HUES6 (cell line): ENCODE data around the gene GSG1L2.

ENCODE experiments used
- H3K27ac ChIP-seq: 2 replicates; pipeline ENCODE4 v1.7.0; 2013; ENCODE audit warnings: low read depth, mild to moderate bottlenecking, low read length, inconsistent platforms
- H3K27me3 ChIP-seq: 2 replicates; pipeline ENCODE4 v1.6.1; 2013; ENCODE audit warnings: low read length; ENCODE audit not compliant: control insufficient read depth, insufficient read depth
- H3K36me3 ChIP-seq: 2 replicates; pipeline ENCODE4 v1.6.1; 2013; ENCODE audit warnings: low read length; ENCODE audit not compliant: control insufficient read depth, insufficient read depth
- H3K4me1 ChIP-seq: 2 replicates; pipeline ENCODE4 v1.6.1; 2013; ENCODE audit warnings: low read length; ENCODE audit not compliant: control insufficient read depth, insufficient read depth
- H3K4me3 ChIP-seq: 2 replicates; pipeline ENCODE4 v1.5.1; 2013; ENCODE audit warnings: low read depth, low read length
- H3K9ac ChIP-seq: one replicate; pipeline ENCODE4 v1.6.1; 2013; ENCODE audit warnings: mild to moderate bottlenecking, low read length
- H3K9me3 ChIP-seq: 2 replicates; pipeline ENCODE4 v1.6.1; 2013; ENCODE audit warnings: low read depth, low read length; ENCODE audit not compliant: control insufficient read depth, insufficient read depth

GSG1L2 gene

DNA sequence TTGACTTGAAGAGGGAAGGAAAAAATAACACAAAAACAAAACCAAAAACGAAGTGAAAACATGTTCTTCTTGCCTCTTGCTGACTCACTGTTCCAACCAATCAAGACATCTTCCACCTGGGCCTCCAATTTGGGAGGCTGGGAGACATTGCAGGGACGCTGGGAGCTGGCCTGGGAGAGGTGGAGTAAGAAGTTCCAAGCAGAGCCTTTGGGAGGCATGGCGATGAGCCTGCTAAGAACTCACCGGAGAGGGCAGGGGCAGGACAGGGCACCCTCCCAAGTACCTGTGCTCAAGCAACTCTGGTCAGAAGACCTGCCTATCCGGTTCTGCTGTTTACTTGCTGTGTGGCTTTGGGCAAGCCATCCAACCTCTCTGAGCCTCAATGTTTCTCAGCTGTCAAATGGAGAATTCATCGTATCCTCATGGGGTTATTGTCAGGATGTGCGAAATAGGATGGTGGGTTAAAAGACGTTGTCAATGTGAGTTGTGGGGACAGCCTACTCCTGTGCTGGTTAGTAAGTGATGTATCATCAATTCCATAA lies 3.0 kb upstream of the GSG1L2 start:
- no peaks in the 10 kb centered on the region for H3K36me3 ChIP-seq
- H3K9me3 ChIP-seq: no peaks in the 10 kb centered on the region
- no peaks in the 10 kb centered on the region for H3K4me1 ChIP-seq
- no peak overlapping the region for H3K4me3 ChIP-seq
- H3K27ac ChIP-seq: no peak overlapping the region
- H3K9ac ChIP-seq: no peak overlapping the region
- H3K27me3 ChIP-seq: no peaks in the 10 kb centered on the region

DNA sequence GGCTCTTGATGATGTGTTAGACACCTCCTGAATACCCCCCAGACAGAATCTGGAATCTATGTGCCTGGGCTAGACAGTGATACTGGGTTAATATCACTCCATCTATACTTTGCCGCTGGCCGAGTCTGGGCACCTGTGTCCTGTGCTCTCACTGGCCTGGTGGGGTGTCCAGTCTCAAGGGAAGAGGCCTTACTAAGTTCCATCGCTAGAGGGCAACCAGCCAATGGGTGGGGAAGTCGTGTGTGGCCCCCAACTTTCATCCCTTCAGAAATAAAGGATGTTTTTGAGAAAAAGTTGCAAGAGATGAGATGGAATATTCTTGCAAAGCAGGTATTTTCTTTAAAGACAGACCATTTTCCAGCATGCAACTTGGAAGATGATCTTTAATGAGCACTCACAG lies 2.2 kb upstream of the GSG1L2 start:
- H3K27ac ChIP-seq: no peak overlapping the region

DNA sequence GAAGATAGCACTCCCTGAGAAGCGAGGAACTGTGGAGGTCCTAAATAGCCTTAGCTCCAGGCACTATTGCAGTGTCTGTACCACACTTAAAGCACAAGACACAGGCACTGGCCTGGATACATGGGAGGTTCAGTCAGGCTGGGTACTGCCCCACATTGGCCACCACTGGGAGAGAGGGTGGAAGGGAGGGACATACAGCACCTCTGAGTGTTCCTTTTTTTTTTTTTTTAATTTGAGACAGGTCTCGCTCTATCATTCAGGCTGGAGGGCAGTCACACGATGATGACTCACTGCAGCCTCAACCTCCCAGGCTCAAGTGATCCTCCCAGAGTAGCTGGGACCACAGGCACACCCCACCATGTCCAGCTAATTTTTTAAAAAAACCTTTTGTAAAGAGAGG lies 1.4 kb downstream of the GSG1L2 start:
- H3K4me1 ChIP-seq: peaks cover 4% of the 10 kb centered on the region; the same call in 1 of the 2 replicates
- H3K36me3 ChIP-seq: no peaks in the 10 kb centered on the region
- no peaks in the 10 kb centered on the region for H3K9me3 ChIP-seq
- H3K9ac ChIP-seq: no peak overlapping the region
- no peaks in the 10 kb centered on the region for H3K27me3 ChIP-seq
- H3K4me3 ChIP-seq: no peak overlapping the region
- no peak overlapping the region for H3K27ac ChIP-seq

More for the DNA sequence above, 2.2 kb upstream of the GSG1L2 start:
- H3K36me3 ChIP-seq: no peaks in the 10 kb centered on the region
- H3K4me1 ChIP-seq: no peaks in the 10 kb centered on the region
- no peaks in the 10 kb centered on the region for H3K9me3 ChIP-seq
- H3K4me3 ChIP-seq: no peak overlapping the region
- no peaks in the 10 kb centered on the region for H3K27me3 ChIP-seq
- H3K9ac ChIP-seq: no peak overlapping the region

DNA sequence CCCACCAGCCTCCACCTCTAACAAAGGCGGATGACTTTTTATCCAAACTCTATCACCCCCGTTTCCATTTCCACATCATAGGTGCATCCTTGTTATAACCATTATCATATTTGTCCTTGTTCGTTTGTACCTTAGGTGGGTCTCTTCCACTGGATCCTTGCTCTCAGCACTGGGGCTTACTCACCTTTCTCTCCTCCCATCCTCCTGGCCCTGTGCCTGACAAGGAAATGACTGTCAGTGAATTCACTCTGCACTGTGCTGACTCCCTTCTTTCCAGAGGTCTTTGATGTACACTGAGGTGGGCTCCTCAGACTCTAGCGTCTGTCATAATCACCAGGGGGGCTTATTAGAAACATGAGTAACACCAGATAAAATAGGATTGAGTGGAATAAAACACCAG lies 3.1 kb downstream of the GSG1L2 start:
- no peak overlapping the region for H3K4me3 ChIP-seq
- no peaks in the 10 kb centered on the region for H3K36me3 ChIP-seq
- no peak overlapping the region for H3K9ac ChIP-seq
- peaks cover 4% of the 10 kb centered on the region; the same call in 1 of the 2 replicates for H3K4me1 ChIP-seq
- no peak overlapping the region for H3K27ac ChIP-seq
- no peaks in the 10 kb centered on the region for H3K9me3 ChIP-seq
- no peaks in the 10 kb centered on the region for H3K27me3 ChIP-seq

DNA sequence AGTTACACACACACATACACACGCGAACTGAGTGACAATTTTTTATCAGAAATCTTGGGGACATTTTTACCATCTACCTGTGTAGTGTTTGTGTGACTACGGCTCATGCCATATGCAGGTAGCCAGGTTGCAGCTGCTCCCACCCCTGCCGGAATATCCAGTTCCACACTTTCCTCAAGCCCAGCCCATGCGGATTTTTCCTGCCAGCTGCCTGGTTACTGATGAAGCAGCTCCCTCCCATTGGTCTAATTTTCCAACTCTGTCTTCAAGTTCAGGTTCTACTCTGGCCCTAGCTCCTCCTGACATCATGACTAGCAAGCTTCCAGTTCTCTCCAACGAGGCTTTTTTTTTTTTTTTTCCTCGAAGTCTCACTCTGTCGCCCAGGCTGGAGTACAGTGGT lies 4.8 kb downstream of the GSG1L2 start:
- Histone ChIP-seq H3K27me3 (no peaks in the 10 kb centered on the region), H3K4me3 (no peak overlapping the region), H3K36me3 (no peaks in the 10 kb centered on the region), H3K4me1 (peaks cover 4% of the 10 kb centered on the region; the same call in 1 of the 2 replicates), H3K9ac (no peak overlapping the region), H3K27ac (no peak overlapping the region), H3K9me3 (no peaks in the 10 kb centered on the region)

DNA sequence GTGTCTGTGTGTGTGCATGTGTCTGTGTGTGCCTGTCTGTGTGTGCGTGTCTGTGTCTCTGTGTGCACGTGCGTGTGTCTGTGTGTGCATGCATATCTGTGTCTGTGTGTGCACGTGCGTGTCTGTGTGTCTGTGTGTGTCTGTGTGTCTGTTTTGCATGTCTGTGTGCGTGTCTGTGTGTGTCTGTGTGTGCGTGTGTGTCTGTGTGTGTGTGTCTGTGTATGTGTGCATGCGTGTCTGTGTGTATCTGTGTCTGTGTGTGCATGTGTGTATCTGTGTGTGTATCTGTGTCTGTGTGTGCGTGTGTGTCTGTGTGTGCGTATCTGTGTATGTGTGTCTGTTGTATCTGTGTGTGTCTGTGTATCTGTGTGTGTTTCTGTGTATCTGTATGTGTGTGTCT lies 5.4 kb downstream of the GSG1L2 start:
- Histone ChIP-seq H3K27ac (no peak overlapping the region), H3K4me3 (no peak overlapping the region), H3K36me3 (no peaks in the 10 kb centered on the region), H3K9me3 (no peaks in the 10 kb centered on the region), H3K27me3 (no peaks in the 10 kb centered on the region), H3K9ac (no peak overlapping the region), H3K4me1 (peaks cover 4% of the 10 kb centered on the region; the same call in 1 of the 2 replicates)

DNA sequence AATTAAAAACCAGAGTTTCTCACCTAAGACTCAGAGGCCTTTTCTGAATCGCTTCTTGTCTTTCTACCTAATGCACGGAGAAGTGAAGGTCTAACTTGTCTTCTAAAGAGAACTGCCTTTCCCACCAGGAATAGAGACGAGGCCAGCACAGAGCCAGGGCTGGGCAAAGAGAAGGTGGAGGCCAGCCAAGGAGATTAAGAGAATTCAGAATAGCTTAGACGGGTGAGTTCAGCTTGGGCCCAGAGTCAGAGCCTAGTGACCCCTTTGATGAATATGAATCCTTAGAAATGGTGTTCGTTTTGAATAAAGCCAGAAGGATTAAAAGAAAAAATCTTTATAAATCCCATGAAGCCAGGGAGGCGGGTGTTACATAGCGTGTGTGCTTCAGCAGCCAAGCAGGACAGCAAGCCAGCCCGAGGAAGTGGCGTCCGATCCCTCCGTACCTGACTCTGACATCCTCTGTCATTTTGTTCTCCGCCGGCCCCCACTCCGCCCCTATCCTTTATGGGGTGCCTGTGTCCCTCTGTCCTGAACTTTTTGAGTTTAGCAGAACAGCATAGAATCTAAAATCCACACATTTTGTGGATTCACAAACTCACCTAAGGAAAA lies 7.4 kb downstream of the GSG1L2 start:
- Histone ChIP-seq H3K4me1 (peaks cover 4% of the 10 kb centered on the region; the same call in 1 of the 2 replicates), H3K36me3 (no peaks in the 10 kb centered on the region), H3K27me3 (no peaks in the 10 kb centered on the region), H3K9me3 (no peaks in the 10 kb centered on the region), H3K9ac (no peak overlapping the region), H3K4me3 (no peak overlapping the region), H3K27ac (no peak overlapping the region)

DNA sequence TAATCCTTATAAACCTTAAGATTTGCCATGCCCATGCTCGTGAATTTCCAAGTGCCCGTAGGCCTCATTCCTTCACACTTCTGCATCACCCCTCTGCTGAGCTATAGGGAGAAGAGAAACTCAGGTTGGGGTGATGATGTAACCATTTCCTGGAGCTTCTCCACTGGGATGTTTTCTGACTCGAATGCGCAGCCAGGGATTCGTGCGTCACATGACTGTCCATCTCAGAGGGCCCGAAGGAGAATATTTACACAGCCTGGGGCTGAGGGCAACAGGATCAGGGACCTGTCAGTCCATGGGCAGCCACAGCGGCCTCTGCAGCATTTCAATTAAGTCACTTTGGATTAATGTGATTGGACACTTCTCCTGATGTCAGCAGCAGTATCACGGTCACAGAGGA lies 8.7 kb downstream of the GSG1L2 start:
- Histone ChIP-seq H3K27ac (no peak overlapping the region), H3K9me3 (no peaks in the 10 kb centered on the region), H3K4me1 (peaks cover 4% of the 10 kb centered on the region; the same call in 1 of the 2 replicates)

DNA sequence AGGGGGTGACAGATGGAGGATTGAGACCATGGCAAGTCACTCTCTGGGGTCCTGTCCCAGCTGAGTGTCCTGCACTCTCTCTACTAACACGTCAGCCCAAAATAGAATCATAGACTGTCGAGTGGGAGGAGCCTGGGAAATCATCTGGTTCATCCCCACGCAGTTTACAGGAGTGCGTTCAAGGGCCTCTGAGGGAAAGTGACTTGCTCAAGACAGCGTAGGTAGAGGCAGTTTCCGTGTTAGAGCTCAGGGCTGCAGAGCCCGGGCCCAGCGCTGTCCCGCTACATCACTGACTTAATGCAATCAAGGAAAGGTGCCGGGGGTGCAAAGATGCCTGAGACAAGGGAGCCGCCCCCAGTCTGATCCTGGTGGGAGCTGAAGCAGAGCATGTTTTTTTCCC lies 10.3 kb downstream of the GSG1L2 start:
- no peak overlapping the region for H3K4me3 ChIP-seq
- H3K36me3 ChIP-seq: no peaks in the 10 kb centered on the region
- H3K9me3 ChIP-seq: no peaks in the 10 kb centered on the region
- no peaks in the 10 kb centered on the region; the same call in 1 of the 2 replicates for H3K27me3 ChIP-seq
- H3K9ac ChIP-seq: no peak overlapping the region
- no peak overlapping the region for H3K27ac ChIP-seq
- H3K4me1 ChIP-seq: no peaks in the 10 kb centered on the region

More for the DNA sequence above, 8.7 kb downstream of the GSG1L2 start:
- Histone ChIP-seq H3K27me3 (no peaks in the 10 kb centered on the region), H3K9ac (no peak overlapping the region), H3K4me3 (no peak overlapping the region), H3K36me3 (no peaks in the 10 kb centered on the region)

DNA sequence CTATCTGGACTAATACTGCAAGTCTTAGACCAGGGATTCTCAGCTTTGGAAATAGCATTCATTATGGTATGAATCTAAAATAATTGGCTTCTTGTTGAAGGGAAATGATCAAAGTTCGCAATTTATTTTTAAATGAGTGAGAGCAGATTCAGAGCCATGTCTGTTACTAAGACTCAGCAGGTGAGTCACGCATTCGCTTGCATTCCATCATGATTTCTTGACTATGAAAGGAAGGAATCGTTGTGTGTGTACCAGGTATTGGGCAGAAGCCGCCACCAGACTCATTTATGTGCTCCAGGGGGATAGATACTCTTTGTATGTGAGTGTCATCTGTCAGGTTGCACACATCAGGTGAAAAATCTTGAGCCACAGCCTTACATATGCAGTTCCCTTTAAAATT lies 10.8 kb downstream of the GSG1L2 start:
- no peaks in the 10 kb centered on the region for H3K36me3 ChIP-seq
- H3K4me1 ChIP-seq: no peaks in the 10 kb centered on the region
- no peak overlapping the region for H3K27ac ChIP-seq
- no peak overlapping the region for H3K9ac ChIP-seq
- H3K4me3 ChIP-seq: no peak overlapping the region
- H3K27me3 ChIP-seq: peaks cover under 1% of the 10 kb centered on the region; the same call in 1 of the 2 replicates
- H3K9me3 ChIP-seq: no peaks in the 10 kb centered on the region

DNA sequence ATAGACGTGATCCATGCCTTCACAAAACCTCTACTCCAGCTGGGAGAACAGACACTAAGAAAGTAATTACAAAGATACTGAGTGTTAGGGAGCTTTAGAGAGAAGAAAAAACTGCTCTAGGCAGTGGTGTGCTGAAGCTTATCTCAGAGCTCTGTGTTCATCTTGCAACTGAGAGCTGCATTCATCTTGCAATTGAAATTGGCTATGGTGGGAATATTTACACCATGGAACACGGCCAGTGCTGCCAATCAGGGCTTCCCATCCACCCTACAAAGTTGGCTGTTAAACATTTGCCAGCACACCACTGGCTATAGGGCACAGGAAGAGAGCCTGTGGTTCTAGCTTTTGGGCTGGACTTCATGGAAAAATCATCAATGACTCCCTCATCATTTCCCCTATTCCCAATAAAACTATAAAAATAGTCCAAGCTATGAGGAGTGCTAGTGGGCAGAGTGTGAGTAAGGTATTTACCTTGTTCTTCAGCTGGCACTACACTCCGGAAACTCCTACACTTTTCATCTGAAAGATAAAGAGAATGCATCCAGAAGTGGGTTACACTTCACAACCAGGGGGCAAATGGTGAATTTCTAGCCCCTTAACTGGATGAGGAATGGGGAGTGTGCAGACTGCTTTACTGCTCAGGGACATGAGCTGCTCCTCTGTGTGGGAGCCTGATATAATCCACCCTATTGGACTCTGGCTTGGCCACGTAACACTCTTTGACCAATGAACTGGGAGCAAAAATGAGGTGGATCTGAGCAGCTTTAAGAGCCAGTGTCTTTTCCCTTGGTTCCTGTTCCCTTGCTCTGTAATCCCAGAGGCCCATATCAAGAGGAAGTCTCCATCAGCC lies 11.6 kb downstream of the GSG1L2 start:
- H3K27ac ChIP-seq: no peak overlapping the region
- no peaks in the 10 kb centered on the region for H3K36me3 ChIP-seq
- H3K4me1 ChIP-seq: no peaks in the 10 kb centered on the region
- H3K9me3 ChIP-seq: no peaks in the 10 kb centered on the region
- no peak overlapping the region for H3K9ac ChIP-seq
- H3K27me3 ChIP-seq: peaks cover 4% of the 10 kb centered on the region; the same call in 1 of the 2 replicates
- no peak overlapping the region for H3K4me3 ChIP-seq
